Esophagus squamous epithelium (tissue), 4 donors: Measurements from ENCODE around the gene DAPK1.

Experiments used
- CTCF ChIP-seq, 6 experiments: fragments of 450-650 bp in 4 of 6; fragments of 200-600 bp in 2 of 6; sonication (generic) in 2 of 6; IDR thresholded peaks; one replicate each; pipeline ENCODE4 v1.5.1; 2016 to 2019; ENCODE audit warnings: antibody characterized with exemption in 6 of 6, mild to moderate bottlenecking in 4 of 6, moderate library complexity in 4 of 6
- POLR2A ChIP-seq, 4 donors: fragments of 450-650 bp; IDR thresholded peaks; one replicate each; pipeline ENCODE4 v1.6.1; 2017; ENCODE audit warnings: antibody characterized with exemption in 4 of 4, mild to moderate bottlenecking in 4 of 4, moderate library complexity in 3 of 4

- TF ChIP-seq POLR2A (IDR thresholded peaks at IDR 0.05): no peak
- no peak for TF ChIP-seq CTCF (IDR thresholded peaks at IDR 0.05)
These were observed 66.4 kb downstream of the DAPK1 start for GRCh38 chr9:87564111-87564510.
